Superior temporal gyrus (tissue), 1 donor: ENCODE measurements around the gene CNIH2.
"Not testable (repeated sequence)": the region's sequence is repeated elsewhere in the genome, so short reads cannot be mapped to it uniquely, and the experiment has no call there.

ENCODE experiments used
- DNase-seq: peaks from one replicate; pipeline ENCODE4 v3.0.0-alpha.2; 2016; ENCODE audit errors: extremely low spot score

CNIH2 gene

GRCh38 chr11:66291303-66291705 lies 13.3 kb downstream of the CNIH2 start:
- no peak for DNase-seq

- no peak for DNase-seq
Observed at GRCh38 chr11:66291706-66292542, 13.9 kb downstream of the CNIH2 start, which contains the start of gene TMEM151A. Gene TMEM151A, plus strand, starts transcription at chr11:66291894. Its CDS starts 120 bp downstream, at chr11:66292014.

GRCh38 chr11:66292543-66293332 lies 14.8 kb downstream of the CNIH2 start:
- DNase-seq: no peak

DNA sequence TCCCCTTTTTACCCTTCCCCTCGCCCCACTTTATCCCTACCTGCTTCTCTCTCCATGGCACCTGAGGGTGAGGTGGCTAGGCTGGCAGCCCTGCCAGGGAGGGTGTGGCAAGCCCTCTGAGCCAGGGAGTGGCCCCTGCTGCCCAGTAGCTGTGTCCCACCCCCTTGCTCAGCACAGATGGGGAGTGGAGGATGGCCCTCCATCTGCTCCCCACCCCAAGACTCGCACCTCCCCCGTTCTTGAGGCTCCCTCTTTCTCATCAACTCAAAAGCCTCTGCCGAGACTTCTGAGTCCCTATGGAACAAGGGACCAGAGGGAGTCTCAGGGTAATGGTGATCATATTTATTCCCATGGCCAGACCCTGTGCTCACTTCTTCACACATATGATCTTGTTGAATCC lies 15.4 kb downstream of the CNIH2 start:
- no peak for DNase-seq

- no peak for DNase-seq
Observed at GRCh38 chr11:66293777-66294625, 16.0 kb downstream of the CNIH2 start.

- no peak for DNase-seq
Observed at GRCh38 chr11:66294626-66295620, 16.9 kb downstream of the CNIH2 start.

- DNase-seq: no peak
Observed at GRCh38 chr11:66297610-66298009, 19.6 kb downstream of the CNIH2 start.

- DNase-seq: no peak
Observed at GRCh38 chr11:66299186-66299585, 21.2 kb downstream of the CNIH2 start.

GRCh38 chr11:66302656-66303055 lies 24.7 kb downstream of the CNIH2 start:
- DNase-seq: no peak

GRCh38 chr11:66309475-66309874 lies 31.5 kb downstream of the CNIH2 start:
- DNase-seq: no peak

- DNase-seq: no peak
Observed at GRCh38 chr11:66310324-66310723, 32.3 kb downstream of the CNIH2 start.

DNA sequence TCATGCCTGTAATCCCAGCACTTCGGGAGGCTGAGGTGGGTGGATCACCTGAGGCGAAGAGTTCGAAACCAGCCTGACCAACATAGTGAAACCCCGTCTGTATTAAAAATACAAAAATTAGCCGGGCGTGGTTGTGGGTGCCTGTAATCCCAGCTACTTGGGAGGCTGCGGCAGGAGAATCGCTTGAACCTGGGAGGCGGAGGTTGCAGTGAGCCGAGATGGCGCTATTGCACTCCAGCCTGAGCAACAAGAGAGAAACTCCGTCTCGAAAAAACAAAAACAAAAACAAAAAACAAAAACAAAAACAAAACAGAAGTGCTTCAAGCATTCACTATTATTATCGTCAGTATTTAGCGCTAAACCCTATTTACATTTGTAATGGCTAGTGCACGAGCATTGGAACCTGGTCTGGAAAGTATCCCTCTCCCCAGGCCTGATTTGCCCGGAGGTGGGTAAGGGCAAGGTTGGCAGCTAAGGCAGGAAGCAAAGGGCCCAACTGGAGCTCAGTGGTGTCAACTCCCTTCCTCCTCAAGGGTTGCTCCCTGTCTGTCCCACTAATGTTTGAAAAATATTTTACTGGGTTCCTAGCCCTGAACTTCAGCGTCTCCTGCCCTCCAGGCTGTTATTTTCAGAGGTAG lies 32.9 kb downstream of the CNIH2 start:
- DNase-seq: not testable (repeated sequence)

- no peak for DNase-seq
Observed at GRCh38 chr11:66311470-66311964, 33.5 kb downstream of the CNIH2 start.

GRCh38 chr11:66311965-66312548 lies 34.1 kb downstream of the CNIH2 start:
- peak; percentile 85 for DNase-seq

GRCh38 chr11:66312549-66313320 lies 34.8 kb downstream of the CNIH2 start:
- peak; percentile 81 for DNase-seq

GRCh38 chr11:66313321-66314185 lies 35.6 kb downstream of the CNIH2 start:
- DNase-seq: no peak

DNA sequence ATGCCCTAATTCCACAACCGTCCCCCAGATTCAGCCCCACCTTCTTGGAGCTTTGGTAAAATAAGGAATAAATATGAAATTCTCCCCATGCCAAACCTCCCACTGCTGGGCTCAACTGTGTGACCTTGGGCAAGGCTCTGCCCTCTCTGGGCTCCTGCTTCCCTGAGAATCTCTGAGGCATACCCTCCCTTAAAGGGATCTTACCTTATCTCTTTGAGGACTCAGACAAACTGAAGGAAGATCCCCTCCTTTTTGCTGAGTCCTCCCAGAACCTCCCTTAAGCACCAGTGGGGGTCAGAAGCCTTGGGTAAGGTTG lies 36.2 kb downstream of the CNIH2 start:
- no peak for DNase-seq
